Uterus (tissue), 4 donors: Measurements from ENCODE around the gene DUSP8. TPM values are rescaled to one million over a fixed set of nuclear protein-coding genes. Genes with fewer than 3 reads are reported as not detected.

Experiments used
- DNase-seq, 2 donors: peaks; one replicate each; pipeline ENCODE4 v3.0.0-alpha.2; 2019 to 2020
- H3K27ac ChIP-seq, 2 donors: fragments of 200-600 bp; sonication (generic); 1 replicate in 1 of 2; 2 replicates in 1 of 2; pipeline ENCODE4 v1.5.1; 2016 to 2018
- H3K27me3 ChIP-seq, 2 donors: fragments of 200-600 bp; sonication (generic); one replicate each; pipeline ENCODE4 v1.5.1; 2018 to 2019; ENCODE audit warnings: control low read depth in 1 of 2
- H3K36me3 ChIP-seq, 2 donors: fragments of 200-600 bp; sonication (generic); one replicate each; pipeline ENCODE4 v1.5.1; 2019; ENCODE audit warnings: control low read depth in 1 of 2
- H3K4me1 ChIP-seq, 2 donors: fragments of 200-600 bp; sonication (generic); one replicate each; pipeline ENCODE4 v1.5.1; 2018 to 2019; ENCODE audit warnings: control low read depth in 1 of 2
- H3K4me3 ChIP-seq, 2 donors: fragments of 200-600 bp; sonication (generic); 1 replicate in 1 of 2; 2 replicates in 1 of 2; pipeline ENCODE4 v1.5.1; 2018 to 2019; ENCODE audit warnings: mild to moderate bottlenecking in 1 of 2
- H3K9me3 ChIP-seq, 2 donors: fragments of 200-600 bp; sonication (generic); one replicate each; pipeline ENCODE4 v1.5.1; 2019; ENCODE audit warnings: control low read depth in 1 of 2
- CTCF ChIP-seq, 4 experiments: fragments of 200-600 bp in 2 of 4; fragments of 450-650 bp in 2 of 4; sonication (generic) in 2 of 4; IDR thresholded peaks; one replicate each; pipeline ENCODE4 v1.5.1; 2016 to 2019; ENCODE audit warnings: antibody characterized with exemption in 4 of 4, mild to moderate bottlenecking in 2 of 4, moderate library complexity in 1 of 4
- POLR2A ChIP-seq, 2 donors: fragments of 450-650 bp; IDR thresholded peaks; one replicate each; pipeline ENCODE4 v1.6.1; 2016; ENCODE audit warnings: antibody characterized with exemption in 2 of 2, mild to moderate bottlenecking in 1 of 2, moderate library complexity in 1 of 2
- intact Hi-C: fragments of 100-400 bp; cut with DNase I; formaldehyde crosslinking; loops from one replicate; pipeline ENCODE4 v1.15.1; 2023; ENCODE audit warnings: low total_unique reads
- total RNA-seq, 4 donors: library from RNA; depleted of rRNA in 3 of 4; stranded (reverse); fragments of >200 nt in 3 of 4; gene quantifications; one replicate each; pipeline versions ENCODE4 v1.1.0 to v1.2.4, GENCODE V29; 2014 to 2023
- donor health status: DM: yes; HTN: yes; CAD: no.

Gene DUSP8
- total RNA-seq, 4 donors from 2014 or later = under 0.01 to 21.7 (median 3.1) TPM

- intact Hi-C loops = no loop called here
- H3K36me3 ChIP-seq = no peaks in the 10 kb centered on the region
- peaks cover 0 to 15% of the 10 kb centered on the region in 2 donors for H3K4me1 ChIP-seq
- H3K27me3 ChIP-seq = no peaks in the 10 kb centered on the region
- H3K27ac ChIP-seq = no peak overlapping the region
- H3K9me3 ChIP-seq = no peaks in the 10 kb centered on the region
- TF ChIP-seq CTCF (IDR thresholded peaks at IDR 0.05) = no peak
- no peak for TF ChIP-seq POLR2A (IDR thresholded peaks at IDR 0.05)
- no peak for DNase-seq
- H3K4me3 ChIP-seq = no peak overlapping the region
These were observed 67.3 kb downstream of the DUSP8 start for GRCh38 chr11:1504581-1505290.

GRCh38 chr11:1504138-1504537 is 67.9 kb downstream of the DUSP8 start:
- H3K27ac ChIP-seq = no peak overlapping the region
- no peak for TF ChIP-seq CTCF (IDR thresholded peaks at IDR 0.05)
- TF ChIP-seq POLR2A (IDR thresholded peaks at IDR 0.05) = no peak
- no peak overlapping the region for H3K4me3 ChIP-seq
- peaks cover 0 to 15% of the 10 kb centered on the region in 2 donors for H3K4me1 ChIP-seq
- H3K36me3 ChIP-seq = no peaks in the 10 kb centered on the region
- no peak for DNase-seq
- no peaks in the 10 kb centered on the region for H3K9me3 ChIP-seq
- no peaks in the 10 kb centered on the region for H3K27me3 ChIP-seq
- intact Hi-C loops = no loop called here

Other genes starting within 250 kb of the DUSP8 start
- gene BRSK2, start 182.3 kb downstream of the DUSP8 start, total RNA-seq = 1 to 10 TPM in 2 of 4 donors, not detected in 2; 1.5 to 2.2 TPM
- gene MOB2, start 85.5 kb downstream of the DUSP8 start, total RNA-seq = 10 to 100 TPM; 17.1 to 72.6 (median 23.6) TPM
- not detected for gene KRTAP5-1, start 13.0 kb upstream of the DUSP8 start, total RNA-seq
- not detected for gene KRTAP5-2, start 26.0 kb upstream of the DUSP8 start, total RNA-seq
- not detected for gene KRTAP5-3, start 36.2 kb upstream of the DUSP8 start, total RNA-seq
- not detected for gene KRTAP5-4, start 49.9 kb upstream of the DUSP8 start, total RNA-seq
- not detected for gene KRTAP5-5, start 57.5 kb upstream of the DUSP8 start, total RNA-seq
- gene KRTAP5-6, start 124.9 kb upstream of the DUSP8 start, total RNA-seq = not detected
- gene IFITM10, start 178.3 kb upstream of the DUSP8 start, total RNA-seq = under 1 TPM in 1 of 4 donors, not detected in 3; 0.85 TPM
- gene CTSD, start 191.7 kb upstream of the DUSP8 start, total RNA-seq = 100 to 1,000 TPM in 2 of 4 donors, 10 to 100 TPM in 2; 80.0 to 188 (median 126) TPM